Measurements from ENCODE around the gene GNG14. TPM values are rescaled to one million over a fixed set of nuclear protein-coding genes. Genes with fewer than 3 reads are reported as not detected.
A peak's percentile ranks its signal among the peaks of the same experiment; 100 is the strongest.

Gene GNG14
- total RNA-seq, 4 donors from 2014 or later = not detected

DNA sequence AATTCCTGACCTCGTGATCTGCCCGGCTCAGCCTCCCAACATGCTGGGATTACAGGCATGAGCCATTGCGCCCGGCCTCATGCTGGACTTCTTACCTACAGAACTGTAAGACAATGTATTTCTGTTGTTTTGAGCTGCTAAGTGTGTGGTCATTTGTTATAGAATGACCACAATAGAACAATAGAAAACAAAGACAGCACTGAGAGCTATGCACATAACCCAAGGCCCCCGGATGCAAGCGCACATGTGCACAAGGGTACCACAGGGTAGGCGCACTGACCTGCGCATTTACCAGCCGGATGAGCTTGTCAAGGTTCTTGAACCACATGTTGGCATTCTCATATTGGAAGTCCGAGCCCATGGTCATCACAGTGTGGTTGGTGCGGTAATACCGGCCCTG, 26.8 kb upstream of the GNG14 start:
- Histone ChIP-seq H3K4me3 (no peak overlapping the region), H3K27me3 (no peaks in the 10 kb centered on the region), H3K36me3 (peaks cover 35 to 92% (median 89%) of the 10 kb centered on the region in 4 donors), H3K4me1 (peaks cover 6 to 20% (median 12%) of the 10 kb centered on the region in 4 donors), H3K27ac (replicated peaks in 1 of 4) (no peak overlapping the region), H3K9me3 (no peaks in the 10 kb centered on the region)
- no peak for TF ChIP-seq POLR2AphosphoS5 (IDR thresholded peaks at IDR 0.05)
- TF ChIP-seq POLR2A (IDR thresholded peaks at IDR 0.05; ENCODE audit: low read depth) = no peak
- TF ChIP-seq, protein P1, sequence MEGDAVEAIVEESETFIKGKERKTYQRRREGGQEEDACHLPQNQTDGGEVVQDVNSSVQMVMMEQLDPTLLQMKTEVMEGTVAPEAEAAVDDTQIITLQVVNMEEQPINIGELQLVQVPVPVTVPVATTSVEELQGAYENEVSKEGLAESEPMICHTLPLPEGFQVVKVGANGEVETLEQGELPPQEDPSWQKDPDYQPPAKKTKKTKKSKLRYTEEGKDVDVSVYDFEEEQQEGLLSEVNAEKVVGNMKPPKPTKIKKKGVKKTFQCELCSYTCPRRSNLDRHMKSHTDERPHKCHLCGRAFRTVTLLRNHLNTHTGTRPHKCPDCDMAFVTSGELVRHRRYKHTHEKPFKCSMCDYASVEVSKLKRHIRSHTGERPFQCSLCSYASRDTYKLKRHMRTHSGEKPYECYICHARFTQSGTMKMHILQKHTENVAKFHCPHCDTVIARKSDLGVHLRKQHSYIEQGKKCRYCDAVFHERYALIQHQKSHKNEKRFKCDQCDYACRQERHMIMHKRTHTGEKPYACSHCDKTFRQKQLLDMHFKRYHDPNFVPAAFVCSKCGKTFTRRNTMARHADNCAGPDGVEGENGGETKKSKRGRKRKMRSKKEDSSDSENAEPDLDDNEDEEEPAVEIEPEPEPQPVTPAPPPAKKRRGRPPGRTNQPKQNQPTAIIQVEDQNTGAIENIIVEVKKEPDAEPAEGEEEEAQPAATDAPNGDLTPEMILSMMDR (IDR thresholded peaks at IDR 0.05) = no peak
- no peak for TF ChIP-seq EP300 (IDR thresholded peaks at IDR 0.05)
- DNase-seq (ENCODE audit: extremely low spot score) = no peak
- intact Hi-C loops (cut with DNase I) = no loop called here
- WGBS = 96% methylated on average over 12 of the region's 12 CpGs

DNA sequence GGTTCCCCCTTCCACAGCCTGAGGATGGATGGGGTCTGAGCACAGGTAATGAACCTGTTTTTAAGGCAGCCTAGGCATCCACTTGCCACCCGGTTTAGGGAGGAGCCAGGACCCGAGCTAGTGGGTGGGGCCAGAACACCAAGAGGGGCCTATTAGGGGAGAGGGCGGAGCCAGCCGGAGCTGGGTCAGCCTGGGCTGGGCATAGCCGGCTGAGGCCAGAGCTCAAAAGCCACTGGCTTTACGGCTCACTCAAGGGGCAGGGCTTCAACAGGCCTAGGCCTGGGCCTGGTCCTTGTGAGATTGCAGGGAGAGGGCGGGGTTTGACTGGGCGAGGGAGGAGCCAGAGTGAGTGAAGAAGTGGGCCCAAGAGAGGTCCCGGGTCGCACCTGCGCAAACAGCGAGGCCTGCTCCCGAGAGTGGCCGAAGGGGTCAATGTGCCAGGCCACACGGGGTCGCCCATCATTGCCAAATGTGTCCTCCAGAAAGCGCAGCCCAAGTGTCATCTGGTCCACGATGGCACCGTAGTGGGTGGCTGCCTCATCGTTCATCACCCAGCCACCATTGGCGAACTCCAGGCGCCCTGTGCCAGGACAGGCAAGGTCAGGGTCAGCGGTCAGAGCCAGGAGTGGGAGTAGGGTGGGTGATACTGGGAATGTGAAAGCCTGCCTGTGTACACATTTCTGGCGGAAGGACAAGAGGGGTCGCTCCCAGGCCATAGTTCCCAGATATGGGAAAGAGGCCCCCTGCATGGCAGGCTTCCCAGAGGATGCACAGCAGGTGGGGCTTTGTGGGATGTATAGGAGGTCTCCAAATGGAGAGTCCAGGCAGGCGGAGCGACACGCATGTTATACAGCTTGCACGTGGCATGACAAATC, 23.2 kb upstream of the GNG14 start:
- no peaks in the 10 kb centered on the region for H3K27me3 ChIP-seq
- H3K9me3 ChIP-seq = no peaks in the 10 kb centered on the region
- peaks cover 21 to 64% (median 59%) of the 10 kb centered on the region in 4 donors for H3K36me3 ChIP-seq
- H3K27ac ChIP-seq (replicated peaks in 1 of 4) = no peak overlapping the region
- no peak overlapping the region for H3K4me3 ChIP-seq
- peaks cover 28 to 47% (median 36%) of the 10 kb centered on the region in 4 donors for H3K4me1 ChIP-seq
- DNase-seq (ENCODE audit: extremely low spot score) = no peak
- TF ChIP-seq, protein P1 (IDR thresholded peaks at IDR 0.05) = no peak
- TF ChIP-seq EP300 (IDR thresholded peaks at IDR 0.05) (no peak), POLR2AphosphoS5 (IDR thresholded peaks at IDR 0.05) (no peak)
- WGBS = 79% methylated on average over 25 of the region's 29 CpGs
- intact Hi-C loops (cut with DNase I) = no loop called here

DNA sequence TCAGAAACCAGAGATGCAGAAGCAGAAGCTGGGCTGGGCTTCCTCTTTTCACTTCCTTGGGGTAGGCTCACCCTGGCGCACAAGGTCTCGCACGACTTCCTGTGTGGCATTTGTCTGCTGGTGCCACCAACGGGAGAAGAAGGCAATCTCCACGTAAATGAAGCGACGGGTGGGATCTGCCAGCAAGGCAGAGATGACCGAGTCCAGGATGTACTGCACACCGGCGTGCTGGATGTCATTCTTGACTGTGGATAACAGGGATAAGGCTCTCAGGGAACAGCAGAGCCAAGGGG, 22.6 kb upstream of the GNG14 start:
- Histone ChIP-seq H3K36me3 (peaks cover 18 to 58% (median 53%) of the 10 kb centered on the region in 4 donors), H3K9me3 (no peaks in the 10 kb centered on the region), H3K27me3 (no peaks in the 10 kb centered on the region), H3K27ac (replicated peaks in 1 of 4) (peak overlapping the region in 1 of 4 donors; percentile 20), H3K4me1 (peaks cover 31 to 52% (median 40%) of the 10 kb centered on the region in 4 donors), H3K4me3 (peak overlapping the region; percentile 71 to 85 (median 80))
- DNase-seq (ENCODE audit: extremely low spot score) = no peak
- intact Hi-C loops (cut with DNase I) = no loop called here
- TF ChIP-seq POLR2AphosphoS5 (IDR thresholded peaks at IDR 0.05) = no peak
- TF ChIP-seq, protein P1 (IDR thresholded peaks at IDR 0.05) = no peak
- no peak for TF ChIP-seq EP300 (IDR thresholded peaks at IDR 0.05)
- TF ChIP-seq POLR2A (IDR thresholded peaks at IDR 0.05; ENCODE audit: low read depth) = no peak
- WGBS = 70% methylated on average over 10 of the region's 10 CpGs

DNA sequence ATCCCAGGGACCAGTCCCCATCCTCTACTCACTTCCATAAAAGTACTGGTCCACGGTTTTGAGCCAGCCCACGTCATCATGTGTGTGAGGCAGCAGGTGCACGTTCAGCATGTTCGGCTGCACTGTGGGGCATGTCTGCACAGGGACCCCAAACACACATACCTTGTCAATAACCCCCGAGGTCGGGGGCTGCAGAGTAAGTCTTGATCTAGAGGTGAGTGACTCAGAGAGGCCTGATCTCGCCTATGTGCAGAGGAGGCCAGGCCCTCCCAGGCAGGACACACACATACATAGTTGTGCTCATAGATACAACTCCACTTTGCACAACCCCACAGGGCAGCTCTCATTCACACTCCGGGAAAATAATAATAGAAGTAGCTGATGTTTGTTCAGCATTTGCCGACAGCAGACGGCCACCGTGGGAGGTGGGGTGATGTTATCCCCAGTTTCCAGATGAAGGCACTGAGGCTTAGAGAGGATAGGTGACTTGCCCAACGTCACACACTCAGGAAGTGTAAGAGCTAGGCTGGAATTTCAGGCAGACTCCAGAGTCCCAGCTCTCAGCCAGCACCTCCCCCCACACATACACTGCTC, 22.0 kb upstream of the GNG14 start:
- WGBS = 65% methylated on average over 6 of the region's 12 CpGs
- Histone ChIP-seq H3K4me1 (peaks cover 36 to 57% (median 46%) of the 10 kb centered on the region in 4 donors), H3K27me3 (no peaks in the 10 kb centered on the region), H3K27ac (replicated peaks in 1 of 4) (peak overlapping the region; percentile 71 to 84 (median 79)), H3K9me3 (no peaks in the 10 kb centered on the region), H3K4me3 (peak overlapping the region; percentile 71 to 85 (median 80)), H3K36me3 (peaks cover 18 to 52% (median 47%) of the 10 kb centered on the region in 4 donors)
- intact Hi-C loops (cut with DNase I) = no loop called here
- no peak for DNase-seq (ENCODE audit: extremely low spot score)
- no peak for TF ChIP-seq POLR2A (IDR thresholded peaks at IDR 0.05; ENCODE audit: low read depth)
- no peak for TF ChIP-seq EP300 (IDR thresholded peaks at IDR 0.05)

DNA sequence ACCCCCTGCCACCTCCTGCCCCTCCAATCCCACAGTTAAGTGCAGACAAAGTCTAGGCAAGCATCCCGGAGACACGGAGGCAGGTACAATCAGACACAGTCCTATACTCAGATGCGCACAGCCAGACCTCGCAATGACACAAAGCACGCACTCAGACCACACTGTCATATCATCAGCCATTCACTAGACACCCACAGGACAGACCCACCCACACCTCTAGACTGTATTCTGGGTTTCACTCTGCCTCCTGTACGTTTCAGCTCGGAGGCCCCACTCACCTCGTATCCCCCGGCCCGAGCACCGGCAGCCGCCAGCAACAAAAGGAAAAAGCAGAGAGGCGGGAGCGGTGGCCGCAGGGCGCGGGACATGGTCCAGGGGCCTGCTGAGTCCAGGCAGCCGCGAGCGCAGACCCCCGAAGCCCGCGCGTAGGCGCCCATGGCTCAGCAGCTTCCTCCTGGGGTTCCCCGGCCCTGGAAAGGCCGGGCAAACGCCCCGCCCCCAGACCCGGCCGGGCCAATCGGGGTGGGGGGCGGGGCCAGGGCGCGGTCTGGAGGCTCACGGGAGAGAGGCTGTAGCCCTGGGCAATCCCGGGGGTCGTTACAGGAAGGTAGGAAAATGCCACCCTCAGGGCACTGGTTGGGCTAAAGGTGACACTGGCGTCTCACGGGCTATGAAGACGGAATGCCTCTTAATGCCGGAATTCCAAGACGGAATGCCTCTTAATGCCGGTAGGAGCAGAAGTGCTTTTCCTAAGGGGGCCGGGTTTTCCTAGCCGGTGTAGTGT, 21.3 kb upstream of the GNG14 start, which contains the start of the genes MAN2B1 and WDR83:
Gene MAN2B1 (minus strand): TSS at position 478 of the 784 bp plus-strand sequence. CDS start 41 bp downstream, at position 437.
Gene WDR83 (plus strand): TSS at position 543 of the 784 bp plus-strand sequence. CDS start 2,984 bp downstream, outside the sequence.
- DNase-seq (ENCODE audit: extremely low spot score) = no peak
- Histone ChIP-seq H3K4me3 (peak within 1 kb of the TSS; percentile 71 to 85 (median 80)), H3K36me3 (peaks cover 11 to 46% (median 41%) of the 10 kb centered on the region in 4 donors), H3K27me3 (no peaks in the 10 kb centered on the region), H3K4me1 (peaks cover 38 to 64% (median 50%) of the 10 kb centered on the region in 4 donors), H3K9me3 (no peaks in the 10 kb centered on the region), H3K27ac (replicated peaks in 1 of 4) (peak within 1 kb of the TSS; percentile 77 to 94 (median 82))
- 2% methylated on average over 35 of the region's 46 CpGs for WGBS
- intact Hi-C loops (cut with DNase I) = no loop called here
- TF ChIP-seq POLR2A (IDR thresholded peaks at IDR 0.05; ENCODE audit: low read depth) = no peak
- TF ChIP-seq, protein P1 (IDR thresholded peaks at IDR 0.05) = no peak
- peak; percentile 52 to 58 for TF ChIP-seq POLR2AphosphoS5 (IDR thresholded peaks at IDR 0.05)
- TF ChIP-seq EP300 (IDR thresholded peaks at IDR 0.05) = no peak

Measured in esophagus muscularis mucosa (tissue), 4 donors.